Bronchial epithelial cell (primary cell): ENCODE measurements around the gene CRK. TPM values are rescaled to one million over a fixed set of nuclear protein-coding genes. Genes with fewer than 3 reads are reported as not detected.

ENCODE experiments used
- DNase-seq: peaks from one replicate; pipeline ENCODE4 v3.0.0-alpha.2; 2010; ENCODE audit warnings: low read depth
- FAIRE-seq: peaks from 2 replicates; lab custom pipeline; 2011; peaks lifted over from hg19 to GRCh38; lab: Jason Lieb, UNC
- H3K27me3 ChIP-seq: 2 replicates; pipeline ENCODE4 v1.5.1; 2011; ENCODE audit warnings: low read length; ENCODE audit not compliant: control insufficient read depth, insufficient read depth
- H3K36me3 ChIP-seq: 2 replicates; pipeline ENCODE4 v1.5.1; 2011; ENCODE audit warnings: low read length; ENCODE audit not compliant: control insufficient read depth, insufficient read depth
- H3K4me3 ChIP-seq: 2 replicates; pipeline ENCODE4 v1.5.1; 2011; ENCODE audit warnings: mild to moderate bottlenecking, low read depth, low read length, control low read depth
- total RNA-seq: library from RNA; depleted of rRNA; stranded (reverse); fragments of >200 nt; gene quantifications from 2 replicates; pipeline ENCODE4 v1.2.1, GENCODE V29; 2014
- TF ChIP-seq, protein P1 (sequence below): IDR thresholded peaks from 2 replicates; pipeline ENCODE4 v1.5.1; 2011; ENCODE audit warnings: mild to moderate bottlenecking, moderate library complexity, low read length, control low read depth, inconsistent platforms; ENCODE audit not compliant: insufficient read depth, severe bottlenecking

The CRK gene
- total RNA-seq, 1 donor from 2014 or later, result 152 TPM

- no peaks in the 10 kb centered on the region for H3K27me3 ChIP-seq
- peaks cover 5% of the 10 kb centered on the region for H3K36me3 ChIP-seq
- FAIRE-seq, result no peak
- H3K4me3 ChIP-seq, result no peak overlapping the region
- DNase-seq, result no peak
- TF ChIP-seq, protein P1, sequence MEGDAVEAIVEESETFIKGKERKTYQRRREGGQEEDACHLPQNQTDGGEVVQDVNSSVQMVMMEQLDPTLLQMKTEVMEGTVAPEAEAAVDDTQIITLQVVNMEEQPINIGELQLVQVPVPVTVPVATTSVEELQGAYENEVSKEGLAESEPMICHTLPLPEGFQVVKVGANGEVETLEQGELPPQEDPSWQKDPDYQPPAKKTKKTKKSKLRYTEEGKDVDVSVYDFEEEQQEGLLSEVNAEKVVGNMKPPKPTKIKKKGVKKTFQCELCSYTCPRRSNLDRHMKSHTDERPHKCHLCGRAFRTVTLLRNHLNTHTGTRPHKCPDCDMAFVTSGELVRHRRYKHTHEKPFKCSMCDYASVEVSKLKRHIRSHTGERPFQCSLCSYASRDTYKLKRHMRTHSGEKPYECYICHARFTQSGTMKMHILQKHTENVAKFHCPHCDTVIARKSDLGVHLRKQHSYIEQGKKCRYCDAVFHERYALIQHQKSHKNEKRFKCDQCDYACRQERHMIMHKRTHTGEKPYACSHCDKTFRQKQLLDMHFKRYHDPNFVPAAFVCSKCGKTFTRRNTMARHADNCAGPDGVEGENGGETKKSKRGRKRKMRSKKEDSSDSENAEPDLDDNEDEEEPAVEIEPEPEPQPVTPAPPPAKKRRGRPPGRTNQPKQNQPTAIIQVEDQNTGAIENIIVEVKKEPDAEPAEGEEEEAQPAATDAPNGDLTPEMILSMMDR, result no peak
These were observed 84.0 kb downstream of the CRK start for GRCh38 chr17:1371893-1372590.

Other genes starting within 250 kb of the CRK start
- gene BHLHA9, start 185.8 kb downstream of the CRK start, total RNA-seq, result not detected in 2 replicates
- gene TRARG1, start 176.6 kb downstream of the CRK start, total RNA-seq, result not detected in 2 replicates
- gene YWHAE, start 56.0 kb downstream of the CRK start, total RNA-seq, result 307 and 366 TPM in 2 replicates
- 80.3 and 90.5 TPM in 2 replicates for gene MYO1C, start 36.5 kb upstream of the CRK start, total RNA-seq
- gene INPP5K, start 60.4 kb upstream of the CRK start, total RNA-seq, result 20.1 and 31.6 TPM in 2 replicates
- gene PITPNA, start 106.6 kb upstream of the CRK start, total RNA-seq, result 21.1 and 25.7 TPM in 2 replicates
- 2.4 and 2.9 TPM in 2 replicates for gene SLC43A2, start 172.6 kb upstream of the CRK start, total RNA-seq
- 0.38 and 0.53 TPM in 2 replicates for gene SCARF1, start 189.5 kb upstream of the CRK start, total RNA-seq
- 3.4 and 3.8 TPM in 2 replicates for gene RILP, start 193.6 kb upstream of the CRK start, total RNA-seq
- gene PRPF8, start 228.6 kb upstream of the CRK start, total RNA-seq, result 57.7 and 71.0 TPM in 2 replicates